NCI-H345 treated with DMSO at 0.1 percent for 48 hours (cell line): Measurements from ENCODE around the gene SLX9.

ENCODE experiments used
- DNase-seq: peaks from one replicate; lab custom pipeline; 2025; ENCODE audit not compliant: unreplicated experiment; lab: John Stamatoyannopoulos, UW

SLX9 gene

DNA sequence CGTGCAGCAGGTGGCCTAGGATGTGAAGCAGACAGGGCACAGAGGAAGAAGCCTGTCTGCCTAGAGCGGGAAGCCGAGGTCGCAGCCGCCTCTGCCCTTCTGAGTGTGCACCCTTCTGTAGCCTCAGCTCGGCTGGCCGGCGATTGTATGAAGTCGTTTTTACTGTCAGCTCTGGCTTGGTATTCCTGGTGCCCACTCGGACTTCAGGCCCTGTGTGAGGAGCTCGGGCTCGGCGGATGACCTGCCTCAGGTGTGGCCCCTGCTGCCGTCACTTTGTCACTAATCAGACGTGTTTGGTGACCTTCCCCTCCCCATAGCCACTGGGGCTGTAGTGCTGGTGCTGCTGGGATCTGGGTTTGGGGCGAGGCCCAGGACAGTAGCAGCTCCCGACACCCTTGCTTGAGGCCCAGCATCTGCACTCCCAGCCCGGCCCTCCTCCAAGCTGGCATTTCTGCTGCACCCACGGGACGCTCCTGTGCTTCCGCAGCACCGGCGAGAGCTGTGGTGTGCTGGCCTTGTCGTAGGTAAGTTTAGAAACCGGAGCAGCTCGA lies 18.1 kb downstream of the SLX9 start:
- DNase-seq, result no peak

- no peak for DNase-seq
Observed at GRCh38 chr21:44958471-44959191, 18.8 kb downstream of the SLX9 start.

- no peak for DNase-seq
Observed at GRCh38 chr21:44959376-44960091, 19.7 kb downstream of the SLX9 start.

- DNase-seq, result no peak
Observed at GRCh38 chr21:44960141-44961092, 20.6 kb downstream of the SLX9 start.

- DNase-seq, result no peak
Observed at GRCh38 chr21:44962403-44962966, 22.7 kb downstream of the SLX9 start.

GRCh38 chr21:44964381-44964780 lies 24.6 kb downstream of the SLX9 start:
- no peak for DNase-seq

DNA sequence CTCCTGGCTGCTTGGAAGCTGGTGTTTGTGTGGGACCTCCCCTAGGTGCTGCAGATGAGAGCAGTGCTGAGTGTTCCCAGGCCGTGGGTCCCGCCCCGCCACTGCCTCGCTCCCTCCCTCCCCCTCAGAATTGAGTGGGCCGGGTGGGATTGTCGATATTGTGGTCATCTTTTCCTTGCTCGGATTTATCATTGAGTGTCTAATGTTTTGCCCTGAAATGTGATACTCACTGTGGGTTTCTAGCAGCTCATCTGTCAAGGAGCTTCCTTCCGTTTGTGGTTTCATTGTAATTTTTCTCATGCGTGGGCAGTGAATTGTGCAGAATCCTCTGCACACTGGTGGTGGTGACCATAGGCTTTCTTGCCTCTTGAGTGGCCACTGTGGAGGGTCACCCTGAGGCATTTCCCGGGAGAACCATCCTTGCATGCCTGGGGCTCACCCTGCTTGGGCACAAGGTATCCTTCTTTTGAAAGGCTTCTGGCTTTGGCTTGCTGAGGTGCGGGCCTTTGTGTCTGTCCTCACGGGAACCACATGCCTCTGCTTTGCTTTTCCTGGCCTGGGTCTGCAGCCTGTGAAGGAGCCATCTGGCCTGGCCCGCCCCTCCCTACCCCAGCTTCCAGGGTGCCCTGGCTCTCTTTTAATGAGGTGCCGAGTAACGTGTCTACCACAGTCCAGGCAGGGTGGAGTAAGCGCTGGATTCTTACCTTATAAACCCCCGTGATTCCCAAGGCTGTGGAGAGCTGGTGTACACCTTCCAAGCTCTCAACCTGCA lies 25.6 kb downstream of the SLX9 start:
- no peak for DNase-seq

DNA sequence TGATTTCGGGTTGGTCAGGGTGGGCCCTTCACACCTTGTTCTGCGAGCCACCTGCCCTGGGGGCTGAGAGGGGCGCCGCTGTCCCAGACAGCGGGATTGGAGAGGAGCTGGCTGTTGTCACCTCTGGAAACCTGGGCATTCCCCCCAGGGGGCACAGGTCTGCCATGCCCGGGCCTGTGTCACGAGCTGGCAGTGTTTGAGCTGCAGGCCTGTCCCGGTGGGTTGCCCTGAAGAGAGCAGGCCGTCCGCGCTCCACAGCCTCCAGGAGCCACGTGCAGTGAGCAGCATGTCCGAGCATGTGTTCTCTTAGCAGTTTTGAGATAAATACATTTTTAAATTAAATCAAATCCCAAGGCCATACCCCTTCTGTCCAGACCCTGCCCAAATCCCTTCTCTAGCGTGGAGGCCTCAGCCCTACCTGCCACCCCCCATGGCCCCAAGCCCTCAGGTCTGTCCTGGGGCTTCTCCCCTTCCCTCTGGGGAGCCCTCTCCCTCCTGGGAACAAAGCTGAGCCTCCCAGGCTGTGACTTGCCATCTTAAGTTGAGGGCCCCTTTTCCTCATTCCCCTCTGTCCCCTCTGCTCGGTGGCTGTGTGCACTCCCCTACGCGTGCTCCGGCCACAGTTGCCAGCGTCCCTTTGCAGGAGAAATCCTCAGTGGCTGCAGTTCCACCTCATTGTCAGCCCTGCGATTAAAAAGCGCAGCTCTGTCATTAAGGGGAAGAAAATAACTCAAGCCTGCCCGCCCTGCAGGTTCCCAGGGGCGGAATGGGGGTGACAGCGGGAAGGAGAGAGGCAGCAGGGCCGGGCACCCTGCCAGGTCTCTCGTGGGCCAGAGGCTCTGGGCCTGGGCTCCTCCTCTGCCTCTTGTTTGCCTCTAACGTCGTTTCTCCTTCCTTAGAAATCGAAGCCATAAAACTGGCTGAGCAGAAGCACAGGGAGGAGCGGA lies 26.6 kb downstream of the SLX9 start:
- DNase-seq, result no peak

- DNase-seq, result no peak
Observed at GRCh38 chr21:44967082-44968047, 27.5 kb downstream of the SLX9 start.

GRCh38 chr21:44969066-44969670 lies 29.3 kb downstream of the SLX9 start:
- no peak for DNase-seq

DNA sequence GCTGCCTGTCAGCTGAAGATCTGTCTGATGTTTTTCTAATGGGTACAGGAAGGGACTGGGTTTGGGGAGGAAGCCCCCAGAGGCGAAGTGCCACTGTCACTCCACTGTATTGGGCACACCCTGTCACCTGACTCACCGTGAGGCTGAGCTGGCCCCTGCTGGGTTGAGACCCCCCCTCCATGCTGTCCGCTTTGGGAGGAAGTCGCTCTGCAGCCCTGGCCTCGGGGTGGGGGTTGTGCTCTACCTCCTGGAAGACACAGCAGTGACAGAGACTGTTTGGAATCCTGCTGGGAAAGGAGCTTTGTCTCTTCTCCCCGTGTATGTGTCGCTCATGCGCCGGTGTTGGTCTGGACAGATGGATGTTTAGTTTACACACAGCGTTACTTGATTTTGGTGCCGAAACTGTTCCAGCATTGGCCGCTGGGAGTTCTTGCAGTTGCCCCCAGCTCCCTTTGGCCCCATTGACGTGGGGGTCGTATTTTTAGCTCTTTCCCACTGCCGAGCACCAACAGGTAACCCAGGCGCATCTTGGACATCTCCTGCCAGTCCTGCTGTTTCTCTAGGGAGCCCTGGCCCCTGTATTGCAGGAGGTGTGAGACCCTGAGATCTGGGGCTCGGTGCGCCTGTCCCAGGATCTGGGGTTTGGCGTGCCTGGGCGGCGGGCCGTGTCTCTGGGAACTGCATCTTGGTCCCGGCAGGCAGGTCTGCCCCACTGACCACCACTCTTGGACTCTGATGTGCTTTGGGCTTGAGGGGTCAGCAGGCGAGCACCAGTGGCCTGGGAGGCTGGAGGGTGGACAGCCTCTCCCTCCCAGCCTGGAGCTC lies 30.3 kb downstream of the SLX9 start:
- no peak for DNase-seq

GRCh38 chr21:44970766-44971671 lies 31.2 kb downstream of the SLX9 start:
- DNase-seq, result no peak

GRCh38 chr21:44971672-44971995 lies 31.8 kb downstream of the SLX9 start:
- DNase-seq, result no peak

DNA sequence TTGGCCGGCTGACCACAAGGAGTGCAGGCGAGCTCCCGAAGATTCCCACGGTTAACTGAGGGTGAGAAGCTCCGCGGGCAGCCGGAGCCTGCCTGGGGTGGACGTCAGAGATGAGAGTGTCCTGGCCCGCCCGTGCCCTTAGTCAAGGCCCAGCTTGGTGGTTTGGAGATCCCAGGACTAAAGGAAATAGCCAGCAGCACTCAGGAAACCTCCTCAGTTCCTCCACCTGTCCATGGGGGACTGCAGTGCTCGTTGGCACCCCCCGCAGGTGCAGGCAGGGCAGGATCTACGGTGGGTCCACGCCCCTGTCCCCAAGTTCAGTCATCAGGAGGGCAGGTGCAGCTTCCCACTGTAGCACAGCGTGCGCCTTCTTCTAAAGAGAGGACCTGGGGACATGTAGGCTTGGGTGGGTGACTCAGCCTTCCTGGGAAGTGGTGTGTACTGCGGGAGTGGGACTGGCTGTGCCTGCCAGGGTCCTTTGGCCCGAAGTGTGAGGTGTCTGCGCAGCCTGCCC lies 32.5 kb downstream of the SLX9 start:
- no peak for DNase-seq

GRCh38 chr21:44972821-44973220 lies 33.0 kb downstream of the SLX9 start:
- no peak for DNase-seq

GRCh38 chr21:44973598-44973997 lies 33.8 kb downstream of the SLX9 start:
- no peak for DNase-seq
